ENCODE data around the gene PARD6G.
A peak's percentile ranks its signal among the peaks of the same experiment; 100 is the strongest.

Gene PARD6G

DNA sequence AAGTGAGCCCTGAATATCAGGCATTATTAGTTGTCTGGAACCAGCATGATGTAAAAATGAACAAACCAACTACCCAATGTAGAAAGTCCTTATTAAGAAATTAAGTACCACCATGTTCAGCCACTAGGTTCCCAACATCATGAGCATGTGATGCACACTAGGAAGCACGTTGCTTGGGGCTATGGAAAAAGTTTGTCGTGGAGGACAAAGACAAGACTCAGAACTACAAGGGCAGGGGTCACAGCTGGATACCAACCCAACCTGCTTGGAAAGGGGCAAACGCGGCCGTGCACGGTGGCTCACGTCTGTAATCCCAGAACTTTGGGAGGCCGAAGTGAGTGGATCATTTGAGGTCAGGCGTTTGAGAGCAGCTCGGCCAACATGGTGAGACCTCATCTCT lies 74.3 kb downstream of the PARD6G start:
- ATAC-seq, result no peak
- TF ChIP-seq BACH2 (CRISPR knock-in tag; IDR thresholded peaks at IDR 0.05; ENCODE audit: borderline replicate concordance) (no peak), ZC3H10 (CRISPR knock-in tag; IDR thresholded peaks at IDR 0.05) (no peak)
- TF ChIP-seq, protein P1, sequence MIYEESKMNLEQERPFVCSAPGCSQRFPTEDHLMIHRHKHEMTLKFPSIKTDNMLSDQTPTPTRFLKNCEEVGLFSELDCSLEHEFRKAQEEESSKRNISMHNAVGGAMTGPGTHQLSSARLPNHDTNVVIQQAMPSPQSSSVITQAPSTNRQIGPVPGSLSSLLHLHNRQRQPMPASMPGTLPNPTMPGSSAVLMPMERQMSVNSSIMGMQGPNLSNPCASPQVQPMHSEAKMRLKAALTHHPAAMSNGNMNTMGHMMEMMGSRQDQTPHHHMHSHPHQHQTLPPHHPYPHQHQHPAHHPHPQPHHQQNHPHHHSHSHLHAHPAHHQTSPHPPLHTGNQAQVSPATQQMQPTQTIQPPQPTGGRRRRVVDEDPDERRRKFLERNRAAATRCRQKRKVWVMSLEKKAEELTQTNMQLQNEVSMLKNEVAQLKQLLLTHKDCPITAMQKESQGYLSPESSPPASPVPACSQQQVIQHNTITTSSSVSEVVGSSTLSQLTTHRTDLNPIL (CRISPR knock-in tag; IDR thresholded peaks at IDR 0.05; ENCODE audit: low read depth), result no peak

- no peak for ATAC-seq
These were observed 75.3 kb downstream of the PARD6G start for GRCh38 chr18:80172056-80172455.

GRCh38 chr18:80171054-80171872 lies 76.1 kb downstream of the PARD6G start:
- peak; percentile 39; the same call in 1 of the 3 replicates for ATAC-seq
- TF ChIP-seq SNAI2 (CRISPR knock-in tag; IDR thresholded peaks at IDR 0.05), result no peak
- TF ChIP-seq ZC3H10 (CRISPR knock-in tag; IDR thresholded peaks at IDR 0.05), result no peak
- no peak for TF ChIP-seq ZNF565 (CRISPR knock-in tag; conservative IDR thresholded peaks at IDR 0.05; ENCODE audit: low read depth)
- TF ChIP-seq, protein P2, sequence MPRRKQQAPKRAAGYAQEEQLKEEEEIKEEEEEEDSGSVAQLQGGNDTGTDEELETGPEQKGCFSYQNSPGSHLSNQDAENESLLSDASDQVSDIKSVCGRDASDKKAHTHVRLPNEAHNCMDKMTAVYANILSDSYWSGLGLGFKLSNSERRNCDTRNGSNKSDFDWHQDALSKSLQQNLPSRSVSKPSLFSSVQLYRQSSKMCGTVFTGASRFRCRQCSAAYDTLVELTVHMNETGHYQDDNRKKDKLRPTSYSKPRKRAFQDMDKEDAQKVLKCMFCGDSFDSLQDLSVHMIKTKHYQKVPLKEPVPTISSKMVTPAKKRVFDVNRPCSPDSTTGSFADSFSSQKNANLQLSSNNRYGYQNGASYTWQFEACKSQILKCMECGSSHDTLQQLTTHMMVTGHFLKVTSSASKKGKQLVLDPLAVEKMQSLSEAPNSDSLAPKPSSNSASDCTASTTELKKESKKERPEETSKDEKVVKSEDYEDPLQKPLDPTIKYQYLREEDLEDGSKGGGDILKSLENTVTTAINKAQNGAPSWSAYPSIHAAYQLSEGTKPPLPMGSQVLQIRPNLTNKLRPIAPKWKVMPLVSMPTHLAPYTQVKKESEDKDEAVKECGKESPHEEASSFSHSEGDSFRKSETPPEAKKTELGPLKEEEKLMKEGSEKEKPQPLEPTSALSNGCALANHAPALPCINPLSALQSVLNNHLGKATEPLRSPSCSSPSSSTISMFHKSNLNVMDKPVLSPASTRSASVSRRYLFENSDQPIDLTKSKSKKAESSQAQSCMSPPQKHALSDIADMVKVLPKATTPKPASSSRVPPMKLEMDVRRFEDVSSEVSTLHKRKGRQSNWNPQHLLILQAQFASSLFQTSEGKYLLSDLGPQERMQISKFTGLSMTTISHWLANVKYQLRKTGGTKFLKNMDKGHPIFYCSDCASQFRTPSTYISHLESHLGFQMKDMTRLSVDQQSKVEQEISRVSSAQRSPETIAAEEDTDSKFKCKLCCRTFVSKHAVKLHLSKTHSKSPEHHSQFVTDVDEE (CRISPR knock-in tag; IDR thresholded peaks at IDR 0.05), result no peak
- TF ChIP-seq GLIS3 (CRISPR knock-in tag; IDR thresholded peaks at IDR 0.05), result no peak
- TF ChIP-seq CSRNP3 (CRISPR knock-in tag; IDR thresholded peaks at IDR 0.05), result no peak
- TF ChIP-seq TOX (CRISPR knock-in tag; IDR thresholded peaks at IDR 0.05; ENCODE audit: borderline replicate concordance), result no peak
- no peak for TF ChIP-seq TCF4 (CRISPR knock-in tag; IDR thresholded peaks at IDR 0.05; ENCODE audit: borderline replicate concordance)
- TF ChIP-seq ZNF70 (CRISPR knock-in tag; IDR thresholded peaks at IDR 0.05), result no peak
- TF ChIP-seq ZNF8 (CRISPR knock-in tag; IDR thresholded peaks at IDR 0.05), result no peak
- TF ChIP-seq BACH2 (CRISPR knock-in tag; IDR thresholded peaks at IDR 0.05; ENCODE audit: borderline replicate concordance), result no peak
- no peak for TF ChIP-seq ISL1 (CRISPR knock-in tag; IDR thresholded peaks at IDR 0.05)
- TF ChIP-seq ZFP30 (CRISPR knock-in tag; IDR thresholded peaks at IDR 0.05), result no peak
- no peak for TF ChIP-seq RARB (CRISPR knock-in tag; IDR thresholded peaks at IDR 0.05)
- TF ChIP-seq ARNTL (CRISPR knock-in tag; IDR thresholded peaks at IDR 0.05; ENCODE audit: borderline replicate concordance, low read depth), result no peak
- TF ChIP-seq CSDC2 (CRISPR knock-in tag; IDR thresholded peaks at IDR 0.05), result no peak
- TF ChIP-seq PPARA (CRISPR knock-in tag; IDR thresholded peaks at IDR 0.05; ENCODE audit: borderline replicate concordance), result no peak
- TF ChIP-seq OSR1 (CRISPR knock-in tag; IDR thresholded peaks at IDR 0.05), result no peak
- TF ChIP-seq, protein P3, sequence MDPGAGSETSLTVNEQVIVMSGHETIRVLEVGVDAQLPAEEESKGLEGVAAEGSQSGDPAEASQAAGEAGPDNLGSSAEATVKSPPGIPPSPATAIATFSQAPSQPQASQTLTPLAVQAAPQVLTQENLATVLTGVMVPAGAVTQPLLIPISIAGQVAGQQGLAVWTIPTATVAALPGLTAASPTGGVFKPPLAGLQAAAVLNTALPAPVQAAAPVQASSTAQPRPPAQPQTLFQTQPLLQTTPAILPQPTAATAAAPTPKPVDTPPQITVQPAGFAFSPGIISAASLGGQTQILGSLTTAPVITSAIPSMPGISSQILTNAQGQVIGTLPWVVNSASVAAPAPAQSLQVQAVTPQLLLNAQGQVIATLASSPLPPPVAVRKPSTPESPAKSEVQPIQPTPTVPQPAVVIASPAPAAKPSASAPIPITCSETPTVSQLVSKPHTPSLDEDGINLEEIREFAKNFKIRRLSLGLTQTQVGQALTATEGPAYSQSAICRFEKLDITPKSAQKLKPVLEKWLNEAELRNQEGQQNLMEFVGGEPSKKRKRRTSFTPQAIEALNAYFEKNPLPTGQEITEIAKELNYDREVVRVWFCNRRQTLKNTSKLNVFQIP (CRISPR knock-in tag; IDR thresholded peaks at IDR 0.05; ENCODE audit: borderline replicate concordance, low read depth), result no peak

More at GRCh38 chr18:80172056-80172455, 75.3 kb downstream of the PARD6G start:
- TF ChIP-seq BACH2 (CRISPR knock-in tag; IDR thresholded peaks at IDR 0.05; ENCODE audit: borderline replicate concordance) (no peak), ZNF8 (CRISPR knock-in tag; IDR thresholded peaks at IDR 0.05) (no peak), GLIS3 (CRISPR knock-in tag; IDR thresholded peaks at IDR 0.05) (no peak), ZFP3 (CRISPR knock-in tag; IDR thresholded peaks at IDR 0.05) (no peak), ESRRG (CRISPR knock-in tag; IDR thresholded peaks at IDR 0.05) (no peak), ZNF70 (CRISPR knock-in tag; IDR thresholded peaks at IDR 0.05) (no peak), ISL1 (CRISPR knock-in tag; IDR thresholded peaks at IDR 0.05) (no peak), ARNTL (CRISPR knock-in tag; IDR thresholded peaks at IDR 0.05; ENCODE audit: borderline replicate concordance, low read depth) (no peak), SNAI2 (CRISPR knock-in tag; IDR thresholded peaks at IDR 0.05) (no peak), CSDC2 (CRISPR knock-in tag; IDR thresholded peaks at IDR 0.05) (no peak), PPARA (CRISPR knock-in tag; IDR thresholded peaks at IDR 0.05; ENCODE audit: borderline replicate concordance) (no peak), TCF4 (CRISPR knock-in tag; IDR thresholded peaks at IDR 0.05; ENCODE audit: borderline replicate concordance) (no peak)
- TF ChIP-seq, protein P2 (CRISPR knock-in tag; IDR thresholded peaks at IDR 0.05), result no peak
